GM12891 (cell line): ENCODE data around the gene PRIMA1.

Experiments
- POLR2A ChIP-seq: IDR thresholded peaks from 2 replicates; pipeline ENCODE4 v1.6.1; 2011; ENCODE audit warnings: low read depth, low read length, control low read depth
- POLR2AphosphoS5 ChIP-seq: IDR thresholded peaks from 2 replicates; pipeline ENCODE4 v1.6.1; 2011; ENCODE audit warnings: low read depth, low read length, control low read depth

GRCh38 chr14:93732524-93732923, 55.8 kb downstream of the PRIMA1 start:
- TF ChIP-seq POLR2A (no peak), POLR2AphosphoS5 (no peak)
